K562 (cell line): ENCODE results near the gene FGR. TPM values are rescaled to one million over a fixed set of nuclear protein-coding genes. Genes with fewer than 3 reads are reported as not detected.

Source experiments
- COPS2 ChIP-seq: fragments of 450-650 bp; conservative IDR thresholded peaks from 2 replicates; pipeline ENCODE4 v1.6.1; 2016; ENCODE audit warnings: mild to moderate bottlenecking, moderate library complexity
- GTF3C2 ChIP-seq: IDR thresholded peaks from 3 replicates; pipeline ENCODE4 v1.6.1; 2011; ENCODE audit warnings: borderline replicate concordance, mild to moderate bottlenecking, moderate library complexity; ENCODE audit not compliant: insufficient read length; ENCODE audit errors: extremely low read depth
- HIVEP1 ChIP-seq: fragments of 250-450 bp; sonication (Bioruptor Pico); IDR thresholded peaks from 2 replicates; pipeline ENCODE4 v1.4.0; 2020; ENCODE audit warnings: mild to moderate bottlenecking
- HSF4 ChIP-seq: fragments of 250-450 bp; sonication (Bioruptor Pico); IDR thresholded peaks from 2 replicates; pipeline ENCODE4 v2.1.2; 2022; ENCODE audit warnings: mild to moderate bottlenecking, moderate library complexity, borderline replicate concordance
- IRF1 ChIP-seq: sonication (generic); formaldehyde crosslinking; IDR thresholded peaks from 2 replicates; pipeline ENCODE4 v1.8.0; 2022; ENCODE audit warnings: missing genetic modification reagents, mild to moderate bottlenecking, borderline replicate concordance
- MCM2 ChIP-seq: fragments of 450-650 bp; IDR thresholded peaks from 2 replicates; pipeline ENCODE4 v1.6.1; 2017; ENCODE audit warnings: low read depth, mild to moderate bottlenecking
- MGA ChIP-seq: fragments of 450-650 bp; IDR thresholded peaks from 2 replicates; pipeline ENCODE4 v1.6.1; 2016; ENCODE audit warnings: mild to moderate bottlenecking, moderate library complexity
- PHF21A ChIP-seq: fragments of 450-650 bp; IDR thresholded peaks from 2 replicates; pipeline ENCODE4 v1.6.1; 2017; ENCODE audit warnings: low read depth, borderline replicate concordance
- PKNOX1 ChIP-seq: fragments of 450-650 bp; IDR thresholded peaks from 2 replicates; pipeline ENCODE4 v1.6.1; 2016
- SMARCA5 ChIP-seq: fragments of 450-650 bp; IDR thresholded peaks from 2 replicates; pipeline ENCODE4 v1.6.1; 2016
- ZFX ChIP-seq: sonication (generic); formaldehyde crosslinking; IDR thresholded peaks from 2 replicates; pipeline ENCODE4 v1.8.0; 2022; ENCODE audit warnings: mild to moderate bottlenecking, missing genetic modification reagents, moderate library complexity
- polyA plus RNA-seq, 8 experiments: library from polyadenylated mRNA; depleted of rRNA in 4 of 8; stranded (reverse) in 5 of 8; unstranded in 3 of 8; fragments of >200 nt; fragmentation: Nextera tagmentation in 2 of 8; fragmentation: Illumina TruSeq in 1 of 8; extraction: Ambion mirVana in 2 of 8; extraction: Trizol in 1 of 8; gene quantifications; 2 replicates each; pipeline versions ENCODE4 v1.2.1 to v1.2.3, GENCODE V29; 2011 to 2014; ENCODE audit warnings: inconsistent platforms in 1 of 8, missing spikeins in 1 of 8
- total RNA-seq, 7 experiments: library from RNA; depleted of rRNA in 6 of 7; stranded (reverse); fragments of >200 nt in 6 of 7; fragmentation: Illumina TruSeq in 2 of 7; extraction: Trizol in 2 of 7; gene quantifications; 2 replicates each; pipeline versions ENCODE4 v1.2.1 to v1.2.3, GENCODE V29; 2011 to 2021; ENCODE audit warnings: low replicate concordance in 1 of 7

The FGR gene
- total and polyA plus RNA-seq, 9 of the 15 experiments (the other 6 are each of a cell fraction or from before 2014, with no cell fraction given): 0.04 to 0.11 TPM; not detected in 7

- TF ChIP-seq PHF21A (no peak), GTF3C2 (no peak), PKNOX1 (no peak), ZFX (CRISPR knock-in tag) (no peak), MGA (no peak), IRF1 (CRISPR knock-in tag) (no peak), HSF4 (CRISPR knock-in tag) (no peak), HIVEP1 (CRISPR knock-in tag) (no peak), COPS2 (no peak), MCM2 (no peak), SMARCA5 (0 out of 2 replicates have a peak, but pooled peaks have one; percentile 56)
These were observed 9.5 kb upstream of the FGR start (continued) for GRCh38 chr1:27644369-27645070.
